ENCODE results near the gene FYCO1.
"Not testable (repeated sequence)": the region's sequence is repeated elsewhere in the genome, so short reads cannot be mapped to it uniquely, and the experiment has no call there.

FYCO1 gene

DNA sequence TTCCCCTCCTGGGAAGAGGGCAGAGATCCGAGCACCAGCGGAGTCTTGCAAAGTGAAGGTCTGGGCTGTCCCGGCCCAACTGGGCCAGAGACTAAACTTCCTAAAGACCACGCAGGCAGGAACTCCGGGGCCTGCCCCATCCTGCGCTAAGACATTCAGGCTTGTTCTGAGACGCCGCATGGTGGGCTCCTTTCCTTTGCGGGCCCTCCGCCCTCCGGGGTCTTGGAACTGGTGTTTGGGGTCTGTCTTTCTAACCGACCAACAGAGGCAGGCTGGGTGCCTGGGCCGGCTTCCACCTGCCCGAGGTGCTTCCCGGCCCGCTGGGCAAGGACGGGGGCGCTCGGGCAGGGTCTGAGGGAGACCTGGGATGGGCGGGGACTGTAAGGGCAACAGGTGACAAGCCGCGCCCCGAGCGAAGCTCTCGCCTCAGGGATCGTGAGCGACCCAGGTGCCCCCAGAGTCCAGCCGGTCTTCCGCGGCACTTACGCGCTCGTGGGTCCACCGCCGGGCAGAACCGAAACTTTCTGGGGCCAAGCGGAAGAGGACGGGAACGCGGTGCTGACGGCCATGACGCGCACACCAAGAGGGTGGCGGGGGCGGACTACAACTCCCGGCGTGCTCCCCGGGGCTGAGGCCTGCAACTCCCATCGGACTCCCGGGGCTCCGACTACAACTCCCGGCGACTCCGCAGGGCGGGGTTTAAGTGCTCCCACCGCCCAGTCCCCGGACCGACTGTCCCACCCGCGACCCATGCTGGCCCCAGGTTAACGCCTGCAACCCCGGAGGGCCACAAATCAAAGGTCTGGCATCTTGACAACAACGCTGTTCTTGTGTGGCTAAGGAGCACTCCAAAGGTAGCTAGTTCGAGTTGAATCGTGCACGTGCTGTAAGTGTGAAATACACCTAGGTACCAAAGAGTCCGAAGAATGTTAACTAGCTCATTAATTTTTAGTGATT is at the start of gene FYCO1:
Gene FYCO1 (minus strand): TSS at position 589 of the 957 bp plus-strand sequence. CDS start 10,914 bp downstream, outside the sequence.
- DNase-seq (ENCODE audit: low read depth in 2 of 2) = peak; percentile 66 to 80

GRCh38 chr3:46038916-46039315 is 43.3 kb upstream of the FYCO1 start:
- no peak for DNase-seq (ENCODE audit: low read depth in 2 of 2)

GRCh38 chr3:46038071-46038470 is 42.4 kb upstream of the FYCO1 start:
- DNase-seq (ENCODE audit: low read depth in 2 of 2) = not testable (repeated sequence)

- no peak for DNase-seq (ENCODE audit: low read depth in 2 of 2)
Observed at GRCh38 chr3:46036191-46036590, 40.6 kb upstream of the FYCO1 start.

DNA sequence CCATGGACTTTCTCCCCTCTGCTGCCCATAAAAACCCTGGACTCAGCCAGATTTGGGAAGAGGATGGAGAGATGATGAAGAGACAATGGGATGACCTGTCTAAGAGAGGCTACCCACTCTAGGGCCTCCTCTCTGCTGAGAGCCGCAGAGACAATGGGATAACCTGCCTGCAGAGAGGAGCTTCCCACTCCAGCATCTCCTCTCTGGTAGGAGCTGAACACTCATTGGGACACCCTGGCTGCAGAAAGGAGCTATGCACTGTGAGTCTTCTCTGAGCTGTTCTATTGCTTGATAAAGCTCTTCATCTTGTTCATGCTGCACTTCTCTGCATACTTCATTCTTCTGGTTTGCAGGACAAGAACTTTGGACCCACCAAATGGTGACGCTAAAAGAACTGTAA is 36.1 kb upstream of the FYCO1 start:
- no peak for DNase-seq (ENCODE audit: low read depth in 2 of 2)

DNA sequence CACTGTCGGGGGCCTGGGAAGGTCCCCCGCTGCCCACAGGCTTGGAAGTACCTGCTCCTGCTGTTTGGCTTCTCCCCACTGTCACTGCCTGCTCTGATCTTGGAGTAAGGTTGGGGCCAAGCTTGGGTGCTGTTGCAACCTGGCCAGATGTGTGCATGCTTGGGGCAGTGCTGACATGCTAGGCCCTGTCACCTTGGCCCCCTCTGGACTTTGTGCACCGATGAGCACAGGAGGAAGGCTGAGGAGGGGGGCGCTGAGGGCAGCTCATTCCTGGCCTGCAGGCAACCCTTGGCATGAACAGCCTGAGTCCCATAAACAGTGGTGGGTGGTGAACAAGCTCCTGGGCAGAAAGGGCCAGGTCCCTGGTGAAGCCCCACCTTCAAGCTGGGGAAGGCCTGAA is 35.6 kb upstream of the FYCO1 start:
- DNase-seq (ENCODE audit: low read depth in 2 of 2) = no peak

DNA sequence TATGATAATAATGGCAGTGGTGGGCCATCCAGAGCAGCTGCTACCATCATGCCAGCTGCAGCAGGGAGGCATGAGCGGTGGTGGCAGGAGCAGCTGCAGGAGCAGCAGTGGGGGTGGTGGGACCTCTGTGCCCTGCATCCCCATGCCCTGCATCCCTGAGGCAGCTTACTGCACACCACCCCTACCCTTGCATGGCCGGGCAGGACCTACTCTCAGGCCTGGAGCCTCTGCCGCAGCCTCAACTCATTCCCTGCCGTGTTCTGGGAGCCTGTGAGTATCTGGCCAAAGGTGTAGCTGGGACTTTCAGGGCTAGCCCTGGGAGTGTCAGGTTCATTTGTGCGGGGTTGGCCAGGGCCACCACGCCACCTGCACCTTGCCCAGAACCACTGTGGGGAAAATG is 35.0 kb upstream of the FYCO1 start:
- no peak for DNase-seq (ENCODE audit: low read depth in 2 of 2)

DNA sequence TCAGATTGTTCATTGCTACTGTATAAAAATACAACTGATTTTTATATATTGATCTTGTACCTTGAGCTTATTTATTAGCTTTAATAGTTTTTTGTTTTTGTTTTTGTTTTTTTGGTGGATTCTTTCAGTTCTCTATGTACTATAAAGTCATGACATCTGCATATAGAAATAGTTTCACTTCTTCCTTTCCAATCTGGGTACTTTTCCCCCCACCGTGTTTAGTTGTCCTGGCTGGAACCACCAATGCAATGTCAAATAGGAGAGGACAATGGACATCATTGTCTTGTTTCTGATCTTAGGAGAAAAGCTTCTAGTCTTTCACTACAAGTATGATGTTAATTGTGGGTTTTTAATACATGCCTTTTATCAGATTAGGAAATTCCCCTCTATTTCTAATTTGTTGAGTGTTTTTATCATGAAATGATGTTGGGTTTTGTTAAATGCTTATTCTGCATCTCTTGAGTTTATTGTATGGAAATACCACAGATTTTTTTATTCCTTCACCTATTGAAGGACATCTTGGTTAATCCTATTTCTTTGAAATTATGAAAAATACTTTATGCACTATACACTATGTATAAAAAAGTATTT is 34.4 kb upstream of the FYCO1 start:
- DNase-seq (ENCODE audit: low read depth in 2 of 2) = no peak

DNA sequence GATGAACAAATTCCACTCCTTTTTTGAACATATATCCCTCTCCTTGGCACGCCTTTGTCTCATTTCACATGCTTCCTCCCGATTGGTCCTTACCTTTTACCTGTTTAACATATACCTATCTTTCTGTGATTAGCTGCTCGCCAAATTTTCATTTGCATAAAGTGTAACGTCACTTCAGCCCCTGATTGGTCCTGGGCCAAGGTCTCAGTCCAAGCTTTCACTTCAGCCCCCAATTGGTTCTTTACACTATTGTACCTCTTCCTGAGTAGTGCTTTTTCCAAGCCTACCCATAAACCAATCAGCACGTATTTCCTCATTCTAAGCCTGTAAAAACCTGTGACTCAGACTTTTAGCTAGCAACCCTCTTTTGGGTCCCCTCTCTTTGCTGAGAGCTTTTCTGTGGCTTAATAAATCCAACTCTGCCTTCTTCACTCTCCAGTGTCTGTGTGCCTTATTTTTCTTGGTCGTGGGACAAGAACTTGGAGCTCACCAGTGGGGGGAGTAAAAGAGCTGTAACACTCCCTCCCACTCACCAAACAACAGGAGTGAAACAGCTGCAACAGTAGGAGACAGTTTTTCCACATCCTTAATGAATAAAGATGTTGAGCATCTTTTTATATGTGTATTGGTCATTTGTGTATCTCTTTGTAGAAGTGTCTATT is 32.2 kb upstream of the FYCO1 start:
- no peak for DNase-seq (ENCODE audit: low read depth in 2 of 2)

- no peak for DNase-seq (ENCODE audit: low read depth in 2 of 2)
Observed at GRCh38 chr3:46027021-46027705, 31.5 kb upstream of the FYCO1 start, which contains the start of gene XCR1. TSS of gene XCR1 (minus strand) at chr3:46027483. CDS start at chr3:46021947, 5,536 bp downstream.

- DNase-seq (ENCODE audit: low read depth in 2 of 2) = no peak
Observed at GRCh38 chr3:46025139-46025538, 29.5 kb upstream of the FYCO1 start.

DNA sequence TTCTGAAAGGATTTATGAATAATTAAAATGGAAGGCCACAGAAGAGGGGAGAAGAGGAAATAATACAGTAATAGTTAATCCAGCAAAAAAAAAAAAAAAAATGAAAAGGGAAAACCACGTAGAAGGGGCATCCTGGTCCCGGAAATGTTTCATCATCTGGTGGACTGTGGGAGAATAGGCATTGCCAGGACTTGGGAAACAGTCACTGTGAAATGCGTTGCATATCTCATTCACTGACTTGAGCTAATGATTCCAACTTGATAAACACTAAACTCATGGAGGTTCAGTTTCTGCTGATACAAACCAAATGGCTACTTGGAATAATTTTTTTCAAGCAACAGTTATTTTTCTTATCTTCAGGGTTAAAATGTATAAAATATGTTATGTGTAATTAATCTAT is 28.5 kb upstream of the FYCO1 start:
- DNase-seq (ENCODE audit: low read depth in 2 of 2) = no peak

- no peak for DNase-seq (ENCODE audit: low read depth in 2 of 2)
Observed at GRCh38 chr3:46022909-46023785, 27.5 kb upstream of the FYCO1 start.

- no peak for DNase-seq (ENCODE audit: low read depth in 2 of 2)
Observed at GRCh38 chr3:46021516-46021915, 25.9 kb upstream of the FYCO1 start.

DNA sequence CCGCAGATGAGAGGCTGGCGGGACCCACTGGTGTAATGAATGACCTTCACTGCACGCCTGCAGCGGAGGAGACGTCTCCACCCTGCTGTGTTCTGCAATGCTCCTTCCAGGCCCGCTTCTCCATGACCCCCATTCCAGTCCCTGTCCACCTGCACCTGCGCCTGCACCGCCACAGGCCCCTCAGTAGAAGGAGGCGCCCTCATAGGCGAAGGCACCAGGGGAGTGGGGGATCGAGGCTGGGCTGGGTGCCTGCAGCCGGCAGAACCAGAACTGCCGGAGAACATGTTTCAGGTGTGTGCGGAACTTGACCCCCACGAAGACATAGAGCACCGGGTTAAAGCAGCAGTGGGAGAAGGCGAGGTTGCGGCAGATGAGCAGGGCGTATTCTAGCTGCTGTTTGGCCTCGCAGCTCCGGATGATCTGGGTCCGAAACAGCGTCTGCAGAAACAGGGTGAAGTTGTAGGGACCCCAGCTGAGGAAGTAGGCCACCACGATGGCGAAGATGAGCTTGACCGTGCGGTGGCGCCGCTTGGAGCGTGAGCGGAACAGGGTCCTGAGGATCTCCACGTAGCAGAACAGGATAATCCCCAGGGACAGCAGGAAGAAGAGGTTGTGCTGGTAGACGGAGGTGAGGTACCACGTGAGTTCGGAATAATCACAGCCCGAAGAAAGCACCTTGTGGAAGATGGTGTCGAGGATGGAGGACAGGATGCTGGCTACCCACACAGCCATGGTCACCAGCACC is 25.3 kb upstream of the FYCO1 start:
- no peak for DNase-seq (ENCODE audit: low read depth in 2 of 2)

GRCh38 chr3:46019707-46020106 is 24.1 kb upstream of the FYCO1 start:
- no peak for DNase-seq (ENCODE audit: low read depth in 2 of 2)

DNA sequence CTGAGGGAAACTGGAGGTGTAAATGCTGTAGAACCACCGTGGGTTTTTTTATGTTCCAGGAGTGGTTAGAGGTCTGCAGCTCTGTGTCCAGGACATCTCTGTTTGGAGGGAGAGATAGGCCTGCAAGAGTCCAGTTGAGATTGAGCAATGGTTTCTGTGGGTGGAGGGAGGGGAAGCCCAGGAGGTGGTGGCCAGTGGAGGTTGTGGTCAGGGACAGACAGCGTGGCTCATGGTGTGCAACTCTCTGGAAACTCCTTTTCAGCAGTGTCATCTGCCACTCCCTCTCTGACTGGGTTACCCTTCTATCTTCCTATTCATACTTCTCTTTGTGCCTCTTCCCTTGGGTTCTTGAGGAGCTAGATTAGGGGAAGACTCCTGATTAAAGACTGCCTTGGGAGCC is 22.1 kb upstream of the FYCO1 start:
- no peak for DNase-seq (ENCODE audit: low read depth in 2 of 2)

- DNase-seq (ENCODE audit: low read depth in 2 of 2) = no peak
Observed at GRCh38 chr3:46013316-46014094, 17.9 kb upstream of the FYCO1 start.

DNA sequence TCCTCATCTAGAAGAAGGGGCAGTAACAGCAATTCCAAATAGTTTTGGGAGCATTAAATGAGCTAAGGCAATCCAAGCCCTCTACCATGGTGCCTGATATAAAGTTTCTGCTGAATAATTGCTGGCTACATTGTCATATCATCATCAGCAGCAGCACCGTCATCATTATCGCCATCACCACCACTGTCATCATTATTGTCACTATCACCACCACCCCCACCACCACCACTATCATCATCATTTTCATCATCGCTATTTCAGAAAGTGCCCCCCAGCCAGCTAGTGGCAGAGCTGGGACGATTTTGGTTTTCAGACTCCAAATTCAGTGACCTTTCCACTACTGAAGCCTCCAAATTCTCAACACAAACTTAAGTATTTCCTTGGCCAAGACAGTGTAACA is 16.6 kb upstream of the FYCO1 start:
- no peak for DNase-seq (ENCODE audit: low read depth in 2 of 2)

Measured in stimulated activated CD4-positive, alpha-beta T cell treated with anti-CD3 and anti-CD28 coated beads, Interleukin-1b, Interleukin-23, amount 100 ng/mL, for 1 hour (primary cell).